Activated CD8-positive, alpha-beta memory T cell treated with anti-CD3 and anti-CD28 coated beads for 4 hours (primary cell): ENCODE measurements around the gene GOLGA6L7.
"Not testable (repeated sequence)": the region's sequence is repeated elsewhere in the genome, so short reads cannot be mapped to it uniquely, and the experiment has no call there.

Experiments used
- DNase-seq, 2 donors: peaks; one replicate each; pipeline ENCODE4 v3.0.0-alpha.2; 2020; ENCODE audit warnings: low read depth in 2 of 2

The GOLGA6L7 gene

DNA sequence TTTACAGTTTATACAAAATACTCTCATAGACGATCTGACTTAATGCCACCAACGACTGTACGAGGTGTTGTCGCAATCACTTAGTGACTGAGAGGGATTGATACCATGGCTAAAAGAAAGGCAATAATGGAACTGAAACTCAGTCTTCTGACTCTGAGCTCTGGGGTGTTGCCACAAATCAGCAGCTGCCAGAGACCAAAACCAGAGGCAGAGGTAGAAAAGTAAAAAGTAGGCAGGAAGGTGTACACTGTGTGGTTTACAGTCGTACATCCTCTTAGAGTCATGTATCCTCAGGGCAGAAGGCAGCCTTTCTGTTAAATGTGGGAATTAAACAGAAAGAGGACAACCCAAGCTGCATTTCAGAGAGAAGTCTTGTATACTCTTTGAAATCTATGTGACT, 1.2 kb downstream of the GOLGA6L7 start:
- DNase-seq, result not testable (repeated sequence)

DNA sequence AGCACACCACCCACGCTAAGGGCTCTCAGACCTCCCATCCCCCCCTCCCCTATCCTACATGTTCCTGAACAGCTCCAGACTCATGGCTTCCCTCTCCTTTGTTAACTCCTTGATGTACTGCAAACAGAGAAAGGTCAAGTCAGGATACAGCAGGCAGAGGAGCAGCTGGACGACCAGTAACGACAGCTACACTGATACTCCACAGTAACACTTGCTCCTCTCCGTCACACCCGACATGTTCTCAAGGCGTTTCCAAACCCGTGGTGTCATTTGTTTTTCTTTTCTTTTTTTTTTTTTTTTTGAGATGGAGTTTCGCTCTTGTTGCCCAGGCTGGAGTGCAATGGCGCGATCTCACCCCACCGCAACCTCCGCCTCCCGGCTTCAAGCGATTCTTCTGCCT, 4.3 kb downstream of the GOLGA6L7 start:
- DNase-seq, result not testable (repeated sequence)

DNA sequence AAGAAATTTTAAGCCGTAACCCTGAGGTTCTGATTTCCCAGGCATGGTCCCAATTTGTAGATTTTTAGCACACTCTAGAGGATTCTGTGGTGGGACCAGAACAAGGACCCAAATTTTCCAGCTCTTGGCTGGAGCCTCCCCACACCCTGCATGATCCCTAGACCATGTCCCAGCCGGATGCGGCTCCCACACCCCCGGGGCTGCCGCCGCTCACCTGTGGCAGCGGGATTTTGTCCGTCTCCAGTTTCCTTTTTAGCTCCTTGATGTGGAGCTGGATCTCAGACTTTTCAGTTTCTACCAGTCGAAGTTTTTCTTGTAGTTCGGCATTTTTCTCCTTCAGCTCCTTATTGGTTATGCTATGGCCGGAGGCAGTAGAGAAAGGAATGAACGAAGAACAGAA, 4.9 kb downstream of the GOLGA6L7 start:
- not testable (repeated sequence) for DNase-seq

DNA sequence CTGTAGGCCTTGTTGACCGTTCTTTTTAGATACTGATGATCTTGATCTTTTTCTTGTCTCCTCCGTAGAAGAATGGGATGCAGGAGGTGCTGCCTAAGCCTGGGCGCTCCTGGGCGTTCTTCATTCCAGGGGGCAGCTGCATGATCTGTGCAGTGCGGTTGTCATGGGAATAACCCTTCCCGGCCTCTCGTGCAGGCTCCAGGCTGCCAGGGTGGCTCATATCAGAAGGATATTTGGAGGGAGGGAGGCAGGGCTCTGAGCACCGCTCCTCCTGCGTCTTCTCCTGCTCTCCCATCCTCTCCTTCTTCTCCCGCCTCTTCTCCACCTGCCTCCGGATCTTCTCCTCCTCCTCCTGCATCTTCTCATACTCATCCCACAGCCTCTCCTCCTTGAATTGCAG, 6.2 kb downstream of the GOLGA6L7 start:
- not testable (repeated sequence) for DNase-seq

DNA sequence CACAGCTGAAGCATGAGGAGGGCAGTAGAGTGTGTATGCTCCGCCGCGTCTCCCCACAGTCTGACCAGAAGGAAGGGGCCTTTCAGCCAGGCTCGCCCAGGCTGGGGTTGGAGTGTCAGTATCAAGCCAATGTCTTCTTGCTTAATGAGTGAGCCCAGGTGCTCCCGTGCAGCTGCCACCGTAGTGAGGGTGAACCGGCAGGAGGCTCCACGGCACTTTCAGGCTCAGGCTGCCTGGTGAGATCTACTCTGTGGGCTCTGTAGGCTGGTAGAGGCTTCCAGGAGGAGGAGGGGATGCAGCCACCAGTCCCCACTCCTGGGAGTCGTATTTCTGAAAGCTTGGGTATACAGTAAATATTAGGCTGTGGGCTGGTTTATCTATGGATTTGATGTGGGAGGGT, 8.2 kb downstream of the GOLGA6L7 start:
- not testable (repeated sequence) for DNase-seq

DNA sequence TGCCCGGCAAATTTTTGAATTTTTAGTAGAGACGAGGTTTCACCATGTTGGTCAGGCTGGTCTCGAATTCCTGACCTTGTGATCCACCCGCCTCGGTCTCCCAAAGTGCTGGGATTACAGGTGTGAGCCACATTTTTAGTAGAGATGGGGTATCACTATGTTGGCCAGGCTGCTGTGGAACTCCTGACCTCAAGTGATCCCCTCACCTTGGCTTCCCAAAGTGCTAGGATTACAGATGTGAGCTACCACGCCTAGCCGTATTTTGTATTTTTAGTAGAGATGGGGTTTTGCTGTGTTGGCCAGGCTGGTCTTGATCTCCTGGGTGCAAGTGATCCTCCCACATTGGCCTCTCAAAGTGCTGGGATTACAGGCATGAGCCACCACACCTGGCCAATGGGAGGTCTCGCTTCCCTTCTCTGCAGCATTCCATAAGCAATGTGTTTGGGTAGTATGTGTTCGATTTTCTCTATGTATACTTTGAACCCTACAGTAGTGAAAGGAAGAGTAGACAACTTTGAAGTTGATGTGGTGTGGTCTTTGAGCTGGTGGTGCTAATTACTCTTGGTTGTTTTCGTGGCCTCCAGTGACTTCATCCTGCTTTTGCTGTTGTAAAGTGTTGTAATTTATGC, 13.4 kb downstream of the GOLGA6L7 start:
- DNase-seq, result not testable (repeated sequence)

DNA sequence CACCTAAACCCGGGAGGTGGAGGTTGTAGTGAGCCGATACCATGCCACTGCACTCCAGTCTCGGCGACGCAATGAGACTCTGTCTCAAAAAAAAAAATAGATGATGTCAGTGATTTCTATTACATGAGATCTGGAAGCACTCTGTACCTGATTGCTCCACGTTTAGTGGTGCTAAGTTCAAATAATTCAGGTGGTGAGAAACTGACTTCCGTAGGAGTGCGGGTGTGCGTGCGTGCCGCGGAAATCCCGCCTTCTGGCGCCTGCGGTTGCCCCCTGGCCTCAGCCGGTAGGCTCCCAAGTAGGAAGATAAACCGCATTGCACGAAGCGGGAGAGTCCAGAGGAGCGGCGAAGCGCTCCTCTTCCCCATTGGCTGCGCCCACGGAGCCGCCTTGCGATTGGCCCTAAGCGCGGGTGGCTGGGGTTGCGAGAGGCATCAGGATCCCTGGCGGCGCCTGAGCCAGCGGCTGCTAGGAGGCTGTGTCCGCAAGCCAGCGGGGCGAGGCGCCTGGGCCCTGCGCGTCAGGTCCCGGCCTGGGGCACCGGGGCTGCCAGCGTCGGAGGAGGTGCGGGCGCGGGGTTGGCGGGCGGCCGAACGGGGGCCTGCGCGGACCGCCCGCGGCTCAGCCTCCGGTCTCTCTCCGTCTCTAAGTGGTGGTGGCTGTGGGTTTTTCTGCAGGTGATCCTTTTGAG, 16.4 kb downstream of the GOLGA6L7 start:
- DNase-seq, result peak; percentile 29 to 37

DNA sequence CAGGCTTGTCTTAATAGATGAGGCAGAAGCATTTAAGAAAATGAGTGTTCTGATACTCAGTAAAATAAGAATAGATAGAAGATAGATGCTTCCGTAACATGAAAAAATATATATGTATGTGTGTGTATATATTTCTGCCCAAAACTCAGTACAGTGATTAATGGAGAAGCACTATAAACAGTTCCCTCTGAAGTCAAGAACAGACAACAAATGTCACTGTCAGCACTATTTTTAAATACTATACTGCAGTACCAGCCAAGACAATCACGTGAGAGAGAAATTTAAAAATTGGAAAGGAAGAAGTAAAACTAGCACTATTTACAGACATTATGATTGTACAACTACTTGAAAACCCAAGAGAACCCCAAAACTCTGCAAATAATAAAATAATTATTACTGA, 27.0 kb downstream of the GOLGA6L7 start:
- DNase-seq, result not testable (repeated sequence)

DNA sequence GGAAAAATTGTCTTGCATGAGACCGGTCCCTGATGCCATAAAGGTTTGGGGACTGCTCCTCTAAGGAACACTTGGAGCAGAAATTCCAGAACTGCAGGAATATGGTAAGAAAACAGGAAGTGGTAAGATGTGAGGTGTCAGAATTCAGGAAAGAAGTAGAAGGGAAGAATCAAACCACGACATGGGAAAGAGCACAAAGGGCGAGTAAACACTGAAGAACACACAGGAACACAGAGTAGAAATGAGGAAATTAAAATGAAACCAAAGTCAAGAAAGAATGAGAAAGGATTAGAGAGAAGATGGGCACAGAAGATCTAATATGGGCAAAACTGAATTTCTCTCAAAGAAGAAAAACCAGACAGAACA, 28.5 kb downstream of the GOLGA6L7 start:
- not testable (repeated sequence) for DNase-seq

DNA sequence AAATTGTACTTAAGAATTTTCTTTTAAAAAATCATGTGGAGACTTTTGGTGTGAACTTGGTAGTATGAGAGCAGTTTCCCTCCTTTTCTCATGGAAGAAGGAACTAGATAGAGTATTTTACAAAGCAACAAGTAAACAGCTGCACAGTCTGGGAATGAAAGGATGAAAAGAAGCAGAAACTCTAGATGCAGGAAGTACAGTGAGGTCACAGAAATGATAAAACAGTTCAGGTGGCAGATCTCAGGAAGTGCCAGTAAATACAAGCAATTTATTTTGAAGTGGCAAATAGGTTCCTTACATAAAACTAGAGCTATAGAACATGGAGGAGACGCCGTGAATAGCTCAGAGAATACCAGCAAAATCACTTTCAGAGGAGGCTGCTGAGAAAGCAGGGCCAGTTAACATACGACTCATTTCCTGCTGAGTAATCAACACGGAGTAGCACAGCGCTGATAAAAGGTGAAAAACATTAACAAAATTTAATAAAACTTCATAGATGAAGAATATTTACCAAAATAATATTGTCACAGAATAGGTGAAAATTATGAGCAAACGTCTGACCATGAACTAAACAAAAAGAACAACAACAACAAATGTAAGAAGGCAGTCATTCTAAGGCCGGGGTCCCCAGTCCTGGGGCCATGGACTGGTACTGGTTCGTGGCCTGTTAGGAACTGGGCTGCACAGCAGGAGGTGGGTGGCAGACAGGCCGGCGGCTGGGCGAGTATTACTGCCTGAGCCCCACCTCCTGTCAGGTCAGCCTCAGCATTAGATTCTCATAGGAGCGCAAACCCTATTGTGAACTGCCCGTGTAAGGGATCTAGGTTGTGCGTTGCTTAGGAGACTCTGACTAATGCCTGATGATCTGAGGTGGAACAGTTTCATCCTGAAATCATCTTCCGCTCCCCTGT, 29.2 kb downstream of the GOLGA6L7 start:
- not testable (repeated sequence) for DNase-seq

DNA sequence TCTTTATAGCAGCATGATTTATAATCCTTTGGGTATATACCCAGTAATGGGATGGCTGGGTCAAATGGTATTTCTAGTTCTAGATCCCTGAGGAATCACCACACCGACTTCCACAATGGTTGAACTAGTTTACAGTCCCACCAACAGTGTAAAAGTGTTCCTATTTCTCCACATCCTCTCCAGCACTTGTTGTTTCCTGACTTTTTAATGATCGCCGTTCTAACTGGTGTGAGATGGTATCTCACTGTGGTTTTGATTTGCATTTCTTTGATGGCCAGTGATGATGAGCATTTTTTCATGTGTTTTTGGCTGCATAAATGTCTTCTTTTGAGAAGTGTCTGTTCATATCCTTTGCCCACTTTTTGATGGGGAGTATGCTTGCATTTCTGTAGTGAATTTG, 30.3 kb downstream of the GOLGA6L7 start:
- not testable (repeated sequence) for DNase-seq

DNA sequence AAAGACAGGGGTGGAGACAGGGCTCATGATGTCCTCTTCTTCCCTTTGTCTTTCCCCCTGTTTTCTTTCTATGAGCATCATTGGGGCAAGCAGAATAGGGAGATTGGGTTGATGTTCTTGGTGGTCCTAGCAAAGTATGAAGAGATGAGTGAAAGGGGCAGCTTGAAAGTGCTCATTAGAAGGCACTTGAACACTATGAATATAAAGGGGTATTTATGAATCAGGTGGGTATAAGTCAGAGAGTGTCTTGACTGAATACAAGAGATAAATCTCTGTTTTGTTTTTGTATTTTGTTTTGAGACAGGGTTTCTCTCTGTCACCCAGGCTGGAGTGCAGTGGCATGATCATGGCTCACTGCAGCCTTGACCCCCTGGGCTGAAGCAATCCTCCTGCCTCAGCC, 34.4 kb downstream of the GOLGA6L7 start:
- not testable (repeated sequence) for DNase-seq

DNA sequence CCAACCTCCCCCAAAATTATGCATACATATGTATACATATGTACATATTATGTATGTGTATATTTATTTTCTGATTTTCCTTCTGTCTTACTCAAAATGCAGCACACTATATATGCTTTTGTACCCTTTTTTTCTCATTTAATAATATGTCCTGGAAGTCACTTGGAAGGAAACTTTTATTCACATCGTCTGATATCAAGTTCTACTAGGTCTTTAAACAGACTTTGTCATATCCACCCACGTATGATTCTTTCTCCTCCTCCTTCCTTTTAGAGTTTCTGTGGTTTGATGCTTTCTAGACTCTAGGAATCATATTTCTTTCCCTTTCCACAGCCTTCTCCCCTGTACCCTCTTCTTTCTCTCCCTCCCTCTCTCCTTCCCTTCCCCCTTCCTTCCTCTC, 35.1 kb downstream of the GOLGA6L7 start:
- DNase-seq, result not testable (repeated sequence)

DNA sequence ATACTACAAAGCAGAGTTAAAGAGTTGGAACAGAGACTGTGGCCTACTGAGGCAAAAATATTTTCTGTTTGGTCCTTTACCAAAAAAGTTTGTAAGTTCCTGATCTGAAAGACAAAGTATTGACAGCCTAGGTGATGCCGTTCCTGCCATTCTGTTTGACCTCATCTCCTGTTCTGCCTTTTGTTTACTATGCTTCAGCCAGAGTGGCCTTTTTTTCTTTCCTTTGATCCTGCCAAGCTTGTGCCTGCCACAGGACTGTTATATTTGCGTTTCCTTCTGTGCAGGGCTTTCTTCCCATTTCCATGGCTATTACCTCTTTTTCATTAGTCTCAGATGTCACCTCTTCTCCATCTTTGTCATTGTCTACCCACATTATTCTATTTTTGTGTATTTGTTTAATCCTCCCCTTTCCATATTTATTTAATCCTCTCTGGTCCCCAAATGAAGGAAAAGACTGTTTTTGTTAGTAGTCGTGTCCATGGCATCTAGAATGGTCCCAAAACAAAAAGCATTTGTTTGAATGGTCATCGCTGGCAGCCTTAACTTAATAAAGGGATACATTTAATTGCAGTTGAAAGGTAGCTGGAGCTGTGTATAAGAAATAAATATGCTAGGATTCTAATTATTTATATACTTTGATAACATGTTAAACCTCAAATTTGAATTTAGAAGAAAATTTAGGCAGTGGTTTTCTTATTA, 36.4 kb downstream of the GOLGA6L7 start:
- DNase-seq, result not testable (repeated sequence)

DNA sequence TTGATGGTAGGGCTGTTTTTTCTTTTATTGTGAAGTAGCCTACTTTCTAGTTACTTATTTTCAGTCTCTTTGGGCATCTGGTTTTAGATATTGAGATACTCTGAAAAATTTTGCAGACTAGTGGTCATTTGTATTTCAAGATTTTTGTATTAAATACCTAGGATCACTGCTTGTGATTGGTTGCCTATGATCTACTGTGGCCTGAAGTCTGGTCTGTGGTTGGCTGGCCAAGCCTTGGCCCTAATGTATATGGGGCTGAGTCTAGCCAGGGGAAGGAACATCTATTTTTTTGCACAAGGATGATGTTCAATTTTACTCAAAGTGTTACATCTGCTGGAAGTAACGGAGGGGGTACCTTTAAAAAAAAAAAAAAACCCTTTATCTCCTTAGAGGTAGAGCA, 38.0 kb downstream of the GOLGA6L7 start:
- DNase-seq, result not testable (repeated sequence)

DNA sequence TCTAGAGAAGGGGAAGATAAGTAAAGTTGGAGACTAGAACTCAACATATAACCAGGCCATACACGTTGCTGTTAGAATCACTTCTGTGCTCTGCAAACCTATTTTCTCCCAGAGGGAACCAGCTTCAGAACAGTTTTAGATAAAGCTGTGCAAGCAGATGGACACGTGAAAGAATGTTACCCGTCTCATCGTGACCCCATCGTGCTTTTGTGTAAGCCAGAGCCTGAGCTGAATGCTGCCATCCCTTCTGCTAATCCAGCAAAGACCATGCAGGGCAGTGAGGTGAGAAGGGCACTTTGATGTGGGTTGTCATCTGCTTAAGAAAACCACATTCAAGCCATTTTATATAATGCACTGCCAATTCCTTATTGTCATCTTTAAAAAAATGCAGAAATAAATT, 40.3 kb downstream of the GOLGA6L7 start:
- DNase-seq, result not testable (repeated sequence)

DNA sequence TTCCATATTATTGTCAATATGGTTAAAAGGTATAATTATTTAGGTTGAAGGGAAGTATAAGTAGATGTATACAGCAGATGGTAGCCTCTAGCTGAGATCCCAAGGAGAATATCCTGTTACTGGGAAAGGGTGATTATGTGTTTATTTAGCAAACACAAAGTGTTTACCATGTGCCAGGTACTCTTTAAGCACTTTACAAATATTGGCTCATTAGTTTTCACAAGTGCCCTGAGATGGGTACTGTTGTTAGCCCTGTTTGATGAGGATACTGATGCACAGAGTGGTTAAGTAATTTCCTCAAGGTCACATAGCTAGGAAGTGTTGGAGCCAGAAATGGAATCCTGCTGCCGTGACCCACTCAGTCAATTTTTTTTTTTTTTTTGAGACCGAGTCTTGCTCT, 48.1 kb downstream of the GOLGA6L7 start:
- not testable (repeated sequence) for DNase-seq

DNA sequence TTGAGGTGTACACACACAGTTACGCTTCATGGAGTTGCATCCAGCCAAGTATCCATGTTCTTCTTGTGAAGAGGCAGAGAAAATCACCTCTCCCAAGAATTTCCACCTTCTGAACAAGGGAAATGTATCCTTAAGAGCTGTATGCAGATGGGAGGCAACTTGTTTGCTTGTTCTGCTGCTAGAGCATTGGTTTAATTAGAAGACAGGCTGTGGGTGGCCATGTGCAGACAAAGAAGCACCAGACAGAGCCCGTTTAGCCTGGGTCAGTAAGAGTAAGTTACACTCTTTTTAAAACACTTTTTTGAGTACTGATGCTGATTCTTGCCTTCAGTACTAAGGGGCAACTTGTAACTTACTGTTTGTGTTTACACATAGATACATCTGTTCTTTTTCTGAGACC, 50.2 kb downstream of the GOLGA6L7 start:
- not testable (repeated sequence) for DNase-seq

DNA sequence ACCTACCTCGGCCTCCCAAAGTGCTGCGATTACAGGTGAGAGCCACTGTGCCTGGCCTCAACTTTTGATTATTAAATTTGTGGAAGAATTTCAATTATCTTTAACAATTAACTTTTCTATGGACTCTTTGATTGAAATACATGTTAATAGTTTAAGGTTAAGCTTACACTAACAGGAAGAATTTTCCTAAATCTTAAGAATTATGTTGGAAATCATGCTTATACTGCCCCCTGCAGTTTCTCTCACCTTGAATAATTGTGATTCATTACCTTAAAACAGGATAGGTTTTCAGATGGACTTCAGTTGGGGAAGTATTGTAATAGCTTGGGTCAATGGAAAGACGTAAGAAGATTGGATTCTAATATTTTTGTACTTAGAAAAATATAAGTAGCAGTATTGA, 54.2 kb downstream of the GOLGA6L7 start:
- DNase-seq, result not testable (repeated sequence)
